IMR-90 (cell line): Measurements from ENCODE around the gene GAL3ST2. TPM values are rescaled to one million over a fixed set of nuclear protein-coding genes. Genes with fewer than 3 reads are reported as not detected.

ENCODE experiments used
- ATAC-seq: fragments of 200-7000 bp; cut with Tn5 transposase; 2 replicates; pipeline ENCODE4 v1.9.1; 2020; ENCODE audit warnings: low read depth, mild to moderate bottlenecking, moderate library complexity
- BruUV-seq: library from RNA; stranded (reverse); fragments of 400-500 nt; replicated peaks from 2 replicates; lab custom pipeline; 2021; lab: Mats Ljungman, UMichigan
- CTCF ChIA-PET: fragments of 300-600 bp; formaldehyde crosslinking; extraction: SDS; loops from one replicate; lab custom pipeline; 2021; ENCODE audit warnings: antibody characterized with exemption; lab: Yijun Ruan, JAX
- POLR2A ChIA-PET: fragments of 300-600 bp; sonication (Branson Sonifier 250); formaldehyde crosslinking; loops from one replicate; lab custom pipeline; 2022; ENCODE audit warnings: antibody characterized with exemption; ENCODE audit not compliant: unreplicated experiment; lab: Charles Lee
- DNase-seq: peaks from one replicate; pipeline ENCODE4 v3.0.0; 2013
- H2AFZ ChIP-seq: replicated peaks from 2 replicates; pipeline ENCODE3; 2013; ENCODE audit warnings: low read length, mild to moderate bottlenecking; ENCODE audit not compliant: poor library complexity
- H2AK5ac ChIP-seq: 2 replicates; pipeline ENCODE4 v1.6.1; 2013; ENCODE audit warnings: low read depth, low read length, inconsistent platforms
- H2AK9ac ChIP-seq: replicated peaks from 2 replicates; pipeline ENCODE3; 2013; ENCODE audit warnings: mild to moderate bottlenecking, low read depth, low read length, moderate library complexity; ENCODE audit not compliant: poor library complexity
- H2BK120ac ChIP-seq: 2 replicates; pipeline ENCODE4 v1.6.1; 2013; ENCODE audit warnings: low read depth, low read length, inconsistent platforms
- H2BK15ac ChIP-seq: 3 replicates; pipeline ENCODE4 v1.6.1; 2013; ENCODE audit warnings: low read depth, low read length, inconsistent platforms
- H2BK20ac ChIP-seq: 2 replicates; pipeline ENCODE4 v1.6.1; 2013; ENCODE audit warnings: low read depth, mild to moderate bottlenecking, inconsistent platforms, low read length, moderate library complexity
- H2BK5ac ChIP-seq: 2 replicates; pipeline ENCODE4 v1.6.1; 2013; ENCODE audit warnings: mild to moderate bottlenecking, low read depth, low read length, inconsistent platforms; ENCODE audit not compliant: poor library complexity, severe bottlenecking
- H3K14ac ChIP-seq: replicated peaks from 2 replicates; pipeline ENCODE4 v1.6.1; 2013; ENCODE audit warnings: low read depth, low read length, inconsistent platforms
- H3K18ac ChIP-seq: 2 replicates; pipeline ENCODE4 v1.6.1; 2013; ENCODE audit warnings: low read depth, low read length, control low read depth
- H3K23ac ChIP-seq: 2 replicates; pipeline ENCODE4 v1.6.1; 2013; ENCODE audit warnings: low read depth, low read length, inconsistent platforms
- H3K27ac ChIP-seq: 2 replicates; pipeline ENCODE4 v1.5.1; 2013; ENCODE audit warnings: mild to moderate bottlenecking, control low read depth, low read length; ENCODE audit not compliant: insufficient read depth
- H3K27me3 ChIP-seq: 2 replicates; pipeline ENCODE4 v1.6.1; 2013; ENCODE audit warnings: low read length; ENCODE audit not compliant: control insufficient read depth, insufficient read depth
- H3K36me3 ChIP-seq: 2 replicates; pipeline ENCODE4 v1.6.1; 2013; ENCODE audit warnings: low read length, mixed read lengths; ENCODE audit not compliant: control insufficient read depth, insufficient read depth
- H3K4ac ChIP-seq: 2 replicates; pipeline ENCODE4 v1.6.1; 2013; ENCODE audit warnings: low read depth, low read length, inconsistent platforms
- H3K4me1 ChIP-seq: 2 replicates; pipeline ENCODE4 v1.6.1; 2013; ENCODE audit warnings: low read length, mixed read lengths; ENCODE audit not compliant: control insufficient read depth, insufficient read depth
- H3K4me2 ChIP-seq: 2 replicates; pipeline ENCODE4 v1.6.1; 2013; ENCODE audit warnings: low read depth, mild to moderate bottlenecking, control low read depth, low read length, moderate library complexity
- H3K4me3 ChIP-seq: 2 replicates; pipeline ENCODE4 v1.5.1; 2013; ENCODE audit warnings: low read depth, mild to moderate bottlenecking, control low read depth, low read length, moderate library complexity; ENCODE audit not compliant: insufficient read depth
- H3K56ac ChIP-seq: 2 replicates; pipeline ENCODE4 v1.6.1; 2013; ENCODE audit warnings: low read length, inconsistent platforms; ENCODE audit not compliant: insufficient read depth; ENCODE audit errors: extremely low read depth
- H3K79me1 ChIP-seq, 2 experiments: 2 replicates each; pipeline ENCODE4 v1.6.1; 2013; ENCODE audit warnings: low read length in 2 of 2, inconsistent platforms in 1 of 2, low read depth in 1 of 2
- H3K9ac ChIP-seq: 2 replicates; pipeline ENCODE4 v1.6.1; 2013; ENCODE audit warnings: low read depth, low read length, control low read depth
- H3K9me1 ChIP-seq: 2 replicates; pipeline ENCODE4 v1.6.1; 2013; ENCODE audit warnings: low read length, inconsistent platforms; ENCODE audit not compliant: insufficient read depth
- H3K9me3 ChIP-seq: 2 replicates; pipeline ENCODE4 v1.6.1; 2013; ENCODE audit warnings: low read length; ENCODE audit not compliant: control insufficient read depth, insufficient read depth
- H4K20me1 ChIP-seq: 2 replicates; pipeline ENCODE4 v1.6.1; 2013; ENCODE audit warnings: low read length, inconsistent platforms; ENCODE audit not compliant: insufficient read depth
- H4K5ac ChIP-seq: 2 replicates; pipeline ENCODE4 v1.6.1; 2013; ENCODE audit warnings: mild to moderate bottlenecking, low read depth, low read length, control low read depth
- H4K8ac ChIP-seq, 2 experiments: 2 replicates each; pipeline ENCODE4 v1.6.1; 2013; ENCODE audit warnings: low read depth in 2 of 2, low read length in 2 of 2, control low read depth in 1 of 2, inconsistent platforms in 1 of 2
- H4K91ac ChIP-seq: 2 replicates; pipeline ENCODE4 v1.6.1; 2013; ENCODE audit warnings: low read depth, low read length, inconsistent platforms; ENCODE audit not compliant: insufficient read depth
- BHLHE40 ChIP-seq: fragments of 150-350 bp; IDR thresholded peaks from 2 replicates; pipeline ENCODE4 v1.6.1; 2016; ENCODE audit warnings: mild to moderate bottlenecking, low read depth, low read length
- MAZ ChIP-seq: IDR thresholded peaks from 2 replicates; pipeline ENCODE4 v1.6.1; 2012; ENCODE audit warnings: low read depth, mild to moderate bottlenecking, low read length, improper control_type of control experiment, moderate library complexity, borderline replicate concordance
- RAD21 ChIP-seq: IDR thresholded peaks from 2 replicates; pipeline ENCODE4 v1.6.1; 2012; ENCODE audit warnings: low read length, improper control_type of control experiment
- SMC3 ChIP-seq: fragments of 150-350 bp; IDR thresholded peaks from 2 replicates; pipeline ENCODE4 v1.6.1; 2016; ENCODE audit warnings: low read depth, mild to moderate bottlenecking, antibody characterized with exemption, low read length, moderate library complexity
- WGBS, 2 experiments: methylation state at CpG; one replicate each; pipeline versions ENCODE4 v1.1.5 to v1.1.7; 2013; ENCODE audit warnings: missing lambda C conversion rate in 2 of 2; ENCODE audit not compliant: insufficient read length in 1 of 2; ENCODE audit errors: extremely low coverage in 2 of 2; 5-methylcytosine and 5-hydroxymethylcytosine counted together
- dilution Hi-C: fragments of 300-500 bp; cut with HindIII; formaldehyde crosslinking; loops from one replicate; pipeline ENCODE4 v1.14.3; 2018; ENCODE audit warnings: low sequenced_read_pairs; ENCODE audit not compliant: unreplicated experiment
- in situ Hi-C: fragments of 300-500 bp; cut with MboI; formaldehyde crosslinking; loops from 3 replicates; pipeline ENCODE4 v1.14.3; 2019; ENCODE audit warnings: low sequenced_read_pairs, inconsistent platforms, mixed read lengths
- intact Hi-C: fragments of 100-400 bp; cut with micrococcal nuclease; formaldehyde crosslinking; loops from 2 replicates; pipeline ENCODE4 v1.10.0; 2022
- polyA plus RNA-seq, 3 experiments: library from polyadenylated mRNA; depleted of rRNA; stranded (reverse); fragments of >200 nt; gene quantifications; 2 replicates each; pipeline ENCODE4 v1.2.3, GENCODE V29; 2012; ENCODE audit warnings: low replicate concordance in 1 of 3
- total RNA-seq: library from RNA; depleted of rRNA; stranded (reverse); fragments of >200 nt; gene quantifications from 2 replicates; pipeline ENCODE4 v1.2.3, GENCODE V29; 2012

GAL3ST2 gene
- total and polyA plus RNA-seq, 2 of the 4 experiments (the other 2 are of a cell fraction) = 0.07 TPM; not detected in 1

DNA sequence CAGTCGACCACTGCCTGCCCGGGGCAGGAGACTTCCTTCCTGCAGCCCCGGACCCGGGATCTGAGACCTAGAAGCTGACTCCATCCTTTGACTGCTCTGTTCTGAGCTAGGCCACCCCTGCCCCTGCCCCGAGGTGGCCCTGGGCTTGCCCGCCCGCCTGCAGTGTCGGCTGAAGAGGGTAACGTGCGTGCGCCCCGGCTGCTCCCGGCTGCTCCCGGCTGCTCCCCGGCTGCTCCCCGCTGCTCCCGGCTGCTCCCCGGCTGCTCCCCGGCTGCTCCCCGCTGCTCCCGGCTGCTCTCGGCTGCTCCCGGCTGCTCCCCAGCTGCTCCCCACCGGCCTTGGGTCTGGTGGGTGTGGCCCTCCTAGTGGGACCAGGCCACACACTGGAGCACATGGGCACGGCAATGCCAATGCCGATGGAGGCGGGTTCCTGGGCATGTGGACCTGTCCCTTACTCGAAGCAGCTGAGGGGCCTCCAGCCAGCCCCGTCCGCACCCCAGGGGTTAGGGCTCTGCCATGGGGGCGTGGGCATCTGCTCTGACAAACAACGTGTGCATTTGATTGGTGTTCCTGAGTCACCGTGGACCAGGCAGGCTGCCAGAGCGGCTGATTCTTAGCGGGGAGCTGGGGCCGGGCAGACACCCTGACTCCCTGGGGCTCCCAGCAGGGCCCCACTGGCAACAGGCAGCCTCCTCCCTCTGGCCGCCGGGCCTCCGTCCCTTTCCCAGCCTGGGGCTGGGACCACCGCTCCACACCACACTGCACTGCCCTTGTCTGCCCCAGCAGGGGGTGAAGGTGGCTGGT is 2.0 kb upstream of the GAL3ST2 start:
- Histone ChIP-seq H3K9me1 (no peaks in the 10 kb centered on the region), H2BK120ac (no peak overlapping the region), H2BK20ac (no peak overlapping the region), H2BK5ac (no peak overlapping the region), H3K9ac (no peak overlapping the region), H4K8ac (no peak overlapping the region), H3K27me3 (no peaks in the 10 kb centered on the region; the same call in 1 of the 2 replicates), H3K79me1 (no peaks in the 10 kb centered on the region), H2AK5ac (no peak overlapping the region), H2AK9ac (peak overlapping the region; percentile 82), H3K56ac (no peak overlapping the region), H4K5ac (no peak overlapping the region), H2BK15ac (no peak overlapping the region), H3K4me3 (no peak overlapping the region), H3K36me3 (no peaks in the 10 kb centered on the region), H4K91ac (no peak overlapping the region), H3K27ac (no peak overlapping the region), H3K4me2 (no peak overlapping the region; the same call in 1 of the 2 replicates), H2AFZ (peak overlapping the region; percentile 69), H3K14ac (no peak overlapping the region), H3K4me1 (peaks cover 12% of the 10 kb centered on the region), H3K23ac (no peak overlapping the region), H3K9me3 (no peaks in the 10 kb centered on the region), H3K4ac (no peak overlapping the region), H3K18ac (no peak overlapping the region), H4K20me1 (no peaks in the 10 kb centered on the region; the same call in 1 of the 2 replicates)
- TF ChIP-seq MAZ (peak; percentile 46; the same call in 1 of the 2 replicates), SMC3 (no peak), BHLHE40 (peak; percentile 31; the same call in 1 of the 2 replicates), RAD21 (no peak)
- ChIA-PET CTCF (no interaction called here), POLR2A (no interaction called here)
- ATAC-seq = peak; percentile 75
- WGBS, 2 experiments = 63% methylated on average over 21 of the region's 40 CpGs; no CpG with 5 or more reads in 1 of the 2 experiments
- in situ Hi-C loops = no loop called here
- DNase-seq = peak; percentile 79
- dilution Hi-C loops = no loop called here
- intact Hi-C loops = no loop called here
- no TSS peak for BruUV-seq
